ENCODE measurements around the gene ZNF784.

GRCh38 chr19:55606817-55607216 is 17.5 kb downstream of the ZNF784 start:
- no peak for TF ChIP-seq ZNF175 (tag by site-specific recombination; IDR thresholded peaks at IDR 0.05)
- TF ChIP-seq ZBTB26 (tag by site-specific recombination; optimal IDR thresholded peaks at IDR 0.05), result no peak
- no peak for TF ChIP-seq KLF10 (tag by site-specific recombination; IDR thresholded peaks at IDR 0.05)
